GM18909 (cell line): Measurements from ENCODE around the gene FFAR2.
"Not testable (repeated sequence)": the region's sequence is repeated elsewhere in the genome, so short reads cannot be mapped to it uniquely, and the experiment has no call there.

Experiments used
- ATAC-seq: cut with Tn5 transposase; IDR thresholded peaks from one replicate; pipeline ENCODE4 v1.9.1; 2021; ENCODE audit warnings: mild to moderate bottlenecking; ENCODE audit not compliant: unreplicated experiment, poor library complexity

Gene FFAR2

DNA sequence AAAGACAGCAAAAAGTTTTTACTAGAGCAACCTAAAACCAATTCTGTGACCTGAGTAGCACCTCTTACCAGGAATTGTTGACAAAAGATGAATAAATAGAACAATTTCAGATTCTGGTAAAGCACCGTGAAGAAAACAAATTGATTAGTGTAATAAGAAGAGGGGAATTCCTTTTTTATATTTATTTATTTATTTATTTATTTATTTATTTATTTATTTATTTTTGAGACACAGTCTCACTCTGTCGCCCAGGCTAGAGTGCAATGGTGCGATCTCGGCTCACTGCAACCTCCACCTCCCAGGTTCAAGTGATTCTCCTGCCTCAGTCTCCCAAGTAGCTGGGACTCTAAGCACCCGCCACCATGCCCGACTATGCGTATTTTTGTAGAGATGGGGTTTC, 24.7 kb upstream of the FFAR2 start:
- not testable (repeated sequence) for ATAC-seq

DNA sequence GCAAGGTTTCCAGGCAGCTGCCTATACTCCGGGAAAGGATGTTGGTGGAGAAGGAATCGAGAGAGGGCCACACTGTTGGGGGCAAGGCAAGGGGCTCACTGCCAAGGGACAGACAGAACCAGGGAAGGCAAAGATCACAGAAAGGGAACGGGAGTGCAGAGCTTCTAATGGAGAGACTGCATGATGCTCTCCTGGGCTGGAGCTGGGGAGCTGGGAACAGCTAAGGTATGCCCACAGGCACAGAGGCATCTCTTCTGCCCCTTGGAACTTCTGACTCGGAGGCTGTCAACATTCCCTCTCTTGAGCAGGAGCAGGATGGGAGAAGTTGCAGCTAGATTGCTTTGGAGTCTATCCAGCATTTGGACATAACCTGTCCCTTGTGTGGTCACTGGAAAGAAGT, 22.4 kb upstream of the FFAR2 start:
- ATAC-seq, result no peak

DNA sequence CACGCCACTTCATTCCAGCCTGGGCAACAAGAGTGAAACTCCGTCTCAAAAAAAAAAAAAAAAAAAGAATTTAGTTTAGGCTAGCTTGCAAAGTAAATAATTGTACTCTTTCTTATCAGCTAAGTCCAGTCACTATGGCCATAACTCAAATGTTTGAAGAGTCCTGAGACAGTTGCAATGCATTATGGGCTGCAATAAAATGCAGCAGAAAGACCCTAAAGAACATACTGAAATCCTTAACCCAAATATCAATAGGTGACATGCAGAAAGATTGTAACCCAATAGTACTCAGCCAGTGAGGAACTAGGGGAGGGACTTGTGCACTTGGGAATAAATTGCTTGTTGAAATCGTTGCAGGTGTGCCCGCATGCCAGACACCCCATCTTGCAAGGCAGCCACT, 20.9 kb upstream of the FFAR2 start:
- no peak for ATAC-seq

DNA sequence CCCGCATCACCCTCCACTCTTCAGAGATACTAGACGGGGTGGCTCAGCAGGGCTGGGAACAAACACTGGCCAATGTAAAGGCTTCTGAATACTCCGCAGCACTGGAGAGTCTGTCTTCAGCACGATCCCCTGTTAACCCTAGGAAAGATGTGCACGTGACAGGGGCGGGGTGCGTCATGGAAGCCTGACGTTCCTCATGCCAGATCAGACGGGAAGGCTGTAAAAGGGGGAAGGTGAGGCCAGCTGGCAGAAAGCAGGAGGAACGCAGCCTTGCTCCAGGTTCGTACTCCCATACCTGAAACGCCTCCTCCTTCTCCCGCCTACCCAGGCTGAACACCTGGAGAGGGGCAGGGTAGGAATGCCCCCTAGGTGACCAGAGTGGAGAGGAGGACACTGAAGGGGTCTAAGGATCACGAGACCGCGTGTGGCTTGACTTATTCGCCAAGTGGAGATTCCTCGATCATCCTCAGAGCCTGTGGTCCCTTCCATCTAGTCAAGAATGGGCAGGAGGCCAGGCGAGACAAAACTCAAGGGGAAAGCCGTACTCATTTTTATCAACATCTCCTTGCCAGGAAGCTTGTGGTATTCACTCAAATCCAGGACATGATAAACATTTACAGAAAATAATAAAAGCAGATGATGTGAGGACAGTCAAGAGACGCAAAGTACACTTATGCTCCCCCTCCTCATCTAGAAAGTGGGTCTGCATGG, 18.2 kb upstream of the FFAR2 start:
- ATAC-seq, result no peak

DNA sequence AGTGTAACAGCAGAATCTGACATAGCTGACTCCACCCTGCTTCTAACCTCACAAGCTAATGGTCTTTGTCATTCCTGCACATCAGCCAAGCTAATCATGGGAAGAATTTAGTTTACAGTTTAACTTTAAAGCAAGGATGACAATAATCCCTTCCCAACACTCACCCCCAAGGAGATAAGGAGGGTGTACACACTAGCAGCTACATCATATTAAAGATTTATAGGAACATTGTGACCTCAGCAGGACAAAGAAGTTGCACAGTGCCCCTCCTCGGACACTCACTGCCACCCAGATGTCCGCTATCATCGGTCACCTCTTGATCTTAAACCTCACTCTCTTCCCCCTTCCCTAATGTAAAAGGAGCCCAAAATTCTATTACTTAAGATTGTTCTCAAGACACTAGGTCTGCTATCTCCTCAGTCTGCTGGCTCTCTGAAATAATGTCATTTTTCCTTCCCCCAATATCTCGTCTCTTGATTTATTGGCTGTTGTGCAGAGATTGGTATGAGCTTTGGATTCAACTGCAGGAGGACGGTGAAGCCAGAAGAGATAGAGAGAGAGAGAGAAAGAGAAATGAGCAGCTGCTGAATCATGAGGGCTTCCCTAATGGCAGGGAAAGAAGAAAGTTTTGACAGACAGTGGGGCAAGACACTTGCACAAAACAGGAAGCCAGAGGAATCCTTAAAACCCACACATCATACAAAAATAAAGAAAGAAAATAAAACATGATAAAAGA, 17.5 kb upstream of the FFAR2 start:
- ATAC-seq, result no peak

DNA sequence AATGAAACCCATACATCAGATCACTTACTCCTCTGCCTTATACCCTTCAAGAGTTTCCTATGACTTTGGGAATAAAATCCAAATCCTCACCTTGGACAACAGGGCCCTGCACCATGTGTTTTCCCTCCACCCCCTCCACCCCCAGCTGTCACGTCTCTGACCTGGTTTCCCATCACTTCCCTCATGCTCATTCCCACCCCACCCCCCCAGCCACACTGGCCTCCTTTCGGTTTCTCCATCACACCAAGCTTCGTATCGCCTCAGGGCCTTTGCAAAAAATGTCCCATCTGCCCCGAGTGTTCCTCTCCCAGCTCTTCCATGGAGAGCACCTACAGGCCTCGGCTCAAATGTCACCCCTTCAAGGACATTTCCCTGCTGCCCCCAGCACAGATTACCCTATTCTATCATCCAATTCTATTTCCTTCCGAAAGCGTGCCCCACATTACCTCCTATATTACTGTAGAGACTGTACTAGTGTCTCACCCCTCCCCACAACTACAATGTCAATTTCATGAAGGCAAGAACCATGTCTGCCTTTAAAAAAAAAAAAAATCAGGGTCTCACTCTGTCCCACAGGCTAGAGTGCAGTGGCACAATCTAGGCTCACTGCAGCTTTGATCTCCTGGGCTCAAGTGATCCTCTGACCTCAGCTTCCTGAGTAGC, 16.8 kb upstream of the FFAR2 start:
- ATAC-seq, result no peak

DNA sequence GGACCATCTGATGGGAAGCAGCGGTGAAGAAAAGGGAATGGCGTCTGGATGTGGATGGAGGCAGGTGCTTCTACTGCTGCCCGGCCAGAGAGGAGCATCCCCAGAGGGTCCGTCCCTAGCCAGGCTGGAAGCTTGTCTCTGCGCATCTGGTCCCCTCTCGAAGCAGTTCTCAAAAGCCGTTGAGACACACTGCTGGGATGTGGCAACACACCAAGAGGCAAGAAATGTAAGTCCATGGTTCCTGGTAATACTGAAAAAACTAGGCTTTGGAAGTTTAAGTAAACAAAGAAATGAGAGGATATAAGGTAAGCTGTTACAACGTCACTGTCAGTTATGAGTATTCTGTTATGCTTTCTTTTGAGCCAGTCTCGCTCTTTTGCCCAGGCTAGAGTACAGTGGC, 15.1 kb upstream of the FFAR2 start:
- no peak for ATAC-seq

DNA sequence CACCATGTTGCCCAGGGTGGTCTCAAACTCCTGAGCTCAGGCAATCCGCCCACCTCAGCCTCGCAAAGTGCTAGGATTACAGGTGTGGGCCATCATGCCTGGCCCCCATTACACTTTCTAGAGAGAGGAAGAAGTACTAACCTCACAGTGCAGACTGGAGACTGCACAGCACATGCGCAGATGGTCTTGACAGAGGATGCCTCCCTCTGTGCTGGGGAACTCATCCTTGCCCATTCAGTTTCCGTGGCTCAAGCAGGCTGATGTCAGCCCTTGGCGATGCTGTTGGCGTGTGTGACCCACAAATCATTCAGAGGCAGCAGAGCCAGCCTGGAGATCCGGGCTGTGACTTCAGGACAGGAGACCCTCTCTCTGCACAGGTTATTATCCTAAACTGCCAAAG, 14.6 kb upstream of the FFAR2 start:
- no peak for ATAC-seq

DNA sequence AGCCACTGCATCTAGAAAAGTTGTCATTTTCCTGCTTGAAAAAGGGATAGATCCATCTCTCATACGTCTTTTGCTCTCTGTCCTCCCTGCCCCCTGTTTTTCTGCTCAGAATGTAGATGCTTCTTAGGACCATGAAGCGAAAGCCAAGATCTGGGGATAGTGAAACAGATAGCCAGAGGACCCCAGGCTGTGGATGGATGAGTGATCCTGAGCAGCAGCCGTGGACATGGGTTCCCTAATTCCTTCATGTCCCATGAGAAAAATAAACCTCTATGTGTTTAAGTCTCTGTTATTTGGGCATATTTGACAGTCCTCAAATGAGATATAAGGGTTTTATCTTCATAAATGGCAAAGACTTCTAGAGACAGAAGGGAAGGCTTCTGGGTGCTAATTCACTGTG, 12.2 kb upstream of the FFAR2 start:
- ATAC-seq, result no peak

DNA sequence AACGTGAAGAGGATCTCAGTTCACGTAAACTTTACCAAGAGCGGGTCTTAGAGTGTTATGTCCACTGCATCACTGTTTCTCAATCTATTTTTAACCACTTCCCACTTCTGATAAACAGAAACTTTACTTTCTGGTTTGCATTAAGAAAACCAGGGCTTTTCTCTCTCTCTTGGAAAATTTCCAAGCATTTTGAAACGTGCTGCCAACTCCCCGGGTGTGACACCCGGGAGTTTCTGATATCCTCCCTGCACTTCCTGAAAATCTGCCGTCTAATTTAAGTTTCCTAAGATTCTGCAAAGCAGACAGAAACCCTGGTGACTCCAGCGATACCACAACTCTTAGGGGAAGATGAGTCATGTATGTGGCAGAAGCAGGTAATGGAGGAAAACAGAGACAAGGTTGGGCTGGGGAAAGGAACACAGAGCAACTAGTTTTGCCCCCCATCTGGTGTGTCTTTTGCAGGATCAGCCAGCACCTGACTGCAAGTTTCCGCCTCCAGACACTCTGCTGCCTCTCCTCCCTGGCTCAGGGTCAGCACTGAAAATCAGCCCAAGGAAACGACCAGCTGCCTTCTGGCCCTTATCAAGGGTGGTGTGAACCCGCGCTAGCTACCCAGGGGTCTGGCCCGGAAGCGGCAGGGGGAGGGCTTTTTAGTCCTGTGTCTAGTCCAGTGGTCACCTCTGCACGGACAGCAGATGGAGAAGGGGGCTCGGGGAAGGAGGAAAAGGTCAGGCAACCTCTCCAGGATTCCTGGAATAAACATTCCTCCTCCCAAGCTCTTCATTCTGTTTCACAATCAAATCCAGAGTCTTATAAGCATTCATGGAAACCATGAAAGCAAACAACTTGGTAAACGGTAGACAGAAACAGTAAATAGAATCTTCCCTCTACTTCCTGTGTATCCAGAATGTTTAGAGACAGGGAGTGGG, 11.3 kb upstream of the FFAR2 start:
- no peak for ATAC-seq

DNA sequence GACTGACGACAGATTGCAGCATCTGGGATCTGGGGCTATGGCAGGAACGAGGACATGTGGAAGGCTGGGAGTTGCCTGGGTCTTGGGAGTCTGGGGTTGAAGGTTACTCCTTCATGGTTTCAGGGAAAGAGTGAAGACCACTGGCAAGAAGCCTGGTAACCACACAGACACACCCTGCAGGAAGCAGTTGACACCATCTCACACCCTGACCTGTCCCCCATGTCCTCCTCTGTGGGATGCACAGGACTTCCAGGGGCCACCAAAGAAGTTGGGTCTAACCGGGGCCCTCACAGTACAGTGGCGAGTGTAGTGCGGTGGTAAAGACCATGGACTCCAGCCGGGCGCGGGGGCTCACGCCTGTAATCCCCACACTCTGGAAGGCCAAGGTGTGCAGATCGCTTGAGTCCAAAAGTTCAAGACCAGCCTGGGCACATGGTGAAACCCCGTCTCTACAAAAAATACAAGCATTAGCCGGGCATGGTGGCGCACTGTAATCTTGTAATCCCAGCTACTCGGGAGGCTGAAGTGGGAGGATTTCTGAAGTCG, 10.6 kb upstream of the FFAR2 start:
- ATAC-seq, result no peak

DNA sequence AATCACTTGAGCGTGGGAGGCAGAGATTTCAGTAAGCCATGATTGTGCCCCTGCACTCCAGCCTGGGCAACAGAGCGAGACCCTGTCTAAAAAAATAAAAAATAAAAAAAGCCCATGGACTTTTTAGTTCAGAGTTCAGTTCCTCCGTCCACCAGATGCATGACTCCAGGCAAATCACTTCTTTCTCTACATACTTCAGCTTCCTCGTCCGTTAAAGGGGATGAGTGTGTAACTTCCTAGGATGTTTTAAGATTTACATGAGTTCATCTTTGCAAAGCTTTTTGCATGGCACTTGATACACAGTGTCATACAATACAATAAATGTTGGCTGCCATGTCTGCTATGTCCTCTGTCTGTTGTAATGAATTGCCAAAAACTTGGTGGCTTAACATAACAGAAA, 10.0 kb upstream of the FFAR2 start:
- no peak for ATAC-seq

DNA sequence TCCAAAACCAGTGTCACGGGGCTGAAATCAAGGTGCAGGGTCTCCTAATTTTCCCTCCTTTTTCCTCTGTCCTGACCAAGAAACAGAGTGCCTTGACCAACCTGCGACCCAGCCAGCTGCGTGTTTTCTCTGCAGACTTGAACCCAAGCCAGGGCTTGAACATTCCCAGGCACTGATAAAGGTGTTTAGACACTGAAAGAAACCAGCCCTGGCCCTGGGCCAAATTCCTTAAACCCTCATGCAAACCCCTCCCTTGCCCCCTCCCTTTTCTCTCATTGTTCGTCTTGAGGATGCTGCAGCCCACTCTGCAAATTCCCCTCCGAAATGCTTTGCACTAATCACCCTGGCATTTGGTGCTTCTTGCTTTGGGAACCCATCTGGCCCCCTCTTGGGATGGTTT, 9.5 kb upstream of the FFAR2 start:
- no peak for ATAC-seq

DNA sequence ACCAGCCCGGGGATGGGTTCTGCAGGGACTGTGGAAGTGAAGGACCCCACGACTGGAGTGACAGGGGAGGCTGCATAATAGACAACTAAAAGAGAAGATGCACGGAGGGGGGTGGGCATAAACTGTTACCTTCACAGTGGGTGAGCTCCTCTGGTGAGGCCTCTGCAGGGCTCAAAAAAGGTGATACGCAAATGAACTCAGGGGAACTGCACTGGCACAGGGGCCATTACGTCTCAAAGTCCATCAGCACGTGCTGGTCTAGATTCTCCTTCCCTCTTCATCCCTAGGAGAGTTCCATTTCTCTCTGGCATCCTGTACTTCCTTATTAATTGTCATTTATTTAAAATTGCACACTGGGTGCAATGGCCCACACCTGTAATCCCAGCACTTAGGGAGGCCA, 8.1 kb upstream of the FFAR2 start:
- ATAC-seq, result no peak

DNA sequence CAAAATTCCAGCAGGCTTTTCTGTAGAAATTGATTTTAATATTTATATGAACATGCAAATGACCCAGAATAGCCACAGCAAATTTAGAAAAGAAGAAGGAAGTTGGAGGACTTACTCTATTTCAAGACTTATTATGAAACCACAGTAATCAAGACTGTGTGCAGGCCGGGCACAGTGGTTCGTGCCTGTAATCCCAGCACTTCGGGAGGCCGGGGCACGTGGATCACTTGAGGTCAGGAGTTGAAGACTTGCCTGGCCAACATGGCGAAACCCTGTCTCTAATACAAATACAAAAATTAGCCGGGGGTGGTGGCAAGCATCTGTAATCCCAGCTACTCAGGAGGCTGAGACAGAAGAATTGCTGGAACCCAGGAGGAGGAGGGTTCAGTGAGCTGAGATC, 6.0 kb upstream of the FFAR2 start:
- ATAC-seq, result no peak

DNA sequence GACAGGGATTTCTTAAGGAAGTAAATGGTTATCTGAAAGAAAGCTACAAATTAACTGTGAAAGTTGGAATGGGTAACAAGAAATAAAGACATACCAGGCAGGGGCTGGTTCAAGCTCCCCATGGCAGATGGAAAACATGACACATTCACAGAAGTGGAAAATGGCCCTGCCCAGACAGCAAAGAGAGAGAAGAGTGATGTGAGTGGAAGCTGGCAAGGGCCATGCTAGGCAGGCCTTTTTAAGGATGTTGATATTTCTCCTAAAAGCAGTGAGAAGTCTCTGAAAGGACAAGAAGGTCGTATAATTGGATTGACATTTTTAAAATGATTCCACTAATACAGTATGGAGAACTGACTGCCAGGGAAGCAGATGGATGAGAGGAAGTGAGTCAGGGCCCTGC, 3.3 kb upstream of the FFAR2 start:
- no peak for ATAC-seq

DNA sequence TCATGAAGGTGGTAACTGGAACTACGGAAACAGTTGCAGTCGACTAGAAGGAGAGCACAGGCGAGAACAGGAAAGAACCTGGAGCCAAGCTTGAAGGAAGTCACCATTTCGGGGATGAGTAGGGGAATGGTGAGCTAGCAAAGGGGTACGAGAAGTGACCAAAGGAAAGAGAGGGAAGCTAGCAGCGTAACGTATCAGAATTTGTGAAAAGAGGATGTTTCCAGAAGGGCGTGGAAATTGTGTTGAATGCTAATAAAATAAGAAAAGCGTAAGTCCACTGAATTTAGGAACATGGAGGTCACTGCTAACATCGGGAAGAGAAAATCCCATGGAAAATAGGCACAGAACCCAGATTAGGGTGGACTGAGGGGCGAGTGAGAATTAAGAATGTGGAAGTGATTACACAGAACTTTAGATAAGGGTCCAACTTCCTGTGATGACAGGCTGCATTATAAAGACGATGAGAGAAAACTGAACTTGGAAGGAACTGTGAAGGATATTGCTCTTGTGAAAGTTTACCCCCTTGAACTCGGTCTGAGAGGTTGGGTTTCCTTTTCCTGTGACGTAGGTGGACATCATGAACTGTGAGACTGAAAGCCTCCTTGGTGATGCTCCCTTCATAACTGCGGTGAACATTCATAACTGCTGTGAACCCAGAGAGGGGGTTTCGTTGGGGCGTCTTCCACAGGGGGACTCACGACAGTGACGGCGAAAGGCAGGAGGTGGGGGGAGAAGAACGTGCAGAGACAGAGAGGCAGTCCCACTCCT, 2.0 kb upstream of the FFAR2 start:
- no peak for ATAC-seq

DNA sequence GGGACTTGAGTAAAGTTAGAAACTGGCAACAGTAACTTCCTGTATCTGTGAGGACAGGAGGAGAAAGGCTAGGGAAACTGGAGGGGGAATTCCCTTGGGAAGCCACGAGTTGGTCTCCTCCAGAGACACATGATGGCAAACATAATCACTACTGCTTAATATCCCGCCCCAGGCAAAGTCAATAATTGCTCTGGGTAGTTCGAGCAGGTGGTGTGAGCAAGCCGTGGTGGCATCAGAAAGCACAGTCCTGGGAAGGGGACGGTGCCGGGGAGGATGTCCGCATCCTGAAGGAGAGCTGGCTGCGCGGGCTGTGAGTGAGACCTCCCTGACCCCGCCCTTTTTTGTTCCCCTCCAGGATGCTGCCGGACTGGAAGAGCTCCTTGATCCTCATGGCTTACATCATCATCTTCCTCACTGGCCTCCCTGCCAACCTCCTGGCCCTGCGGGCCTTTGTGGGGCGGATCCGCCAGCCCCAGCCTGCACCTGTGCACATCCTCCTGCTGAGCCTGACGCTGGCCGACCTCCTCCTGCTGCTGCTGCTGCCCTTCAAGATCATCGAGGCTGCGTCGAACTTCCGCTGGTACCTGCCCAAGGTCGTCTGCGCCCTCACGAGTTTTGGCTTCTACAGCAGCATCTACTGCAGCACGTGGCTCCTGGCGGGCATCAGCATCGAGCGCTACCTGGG, 1.4 kb downstream of the FFAR2 start:
- ATAC-seq, result no peak
